ENCODE data around the gene ARHGEF37.

DNA sequence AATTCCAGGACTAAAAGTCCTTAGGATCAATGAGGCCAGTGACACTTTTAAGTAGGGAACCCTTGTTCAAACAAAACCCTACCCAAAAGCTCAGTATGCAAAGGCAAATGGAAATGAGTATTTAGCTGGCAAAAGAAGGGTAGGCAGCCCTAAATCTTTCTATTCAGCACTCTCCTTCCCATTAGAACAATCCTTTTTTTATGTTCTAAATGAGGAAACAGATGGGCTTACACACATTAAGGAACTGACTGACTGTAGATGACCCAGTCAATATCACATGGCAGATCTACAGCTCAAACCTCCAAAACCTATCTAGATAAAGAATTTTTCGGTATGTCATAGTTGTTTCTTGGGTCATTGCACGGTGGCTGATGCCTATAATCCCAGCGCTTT lies 37.3 kb upstream of the ARHGEF37 start:
- TF ChIP-seq, protein P1, sequence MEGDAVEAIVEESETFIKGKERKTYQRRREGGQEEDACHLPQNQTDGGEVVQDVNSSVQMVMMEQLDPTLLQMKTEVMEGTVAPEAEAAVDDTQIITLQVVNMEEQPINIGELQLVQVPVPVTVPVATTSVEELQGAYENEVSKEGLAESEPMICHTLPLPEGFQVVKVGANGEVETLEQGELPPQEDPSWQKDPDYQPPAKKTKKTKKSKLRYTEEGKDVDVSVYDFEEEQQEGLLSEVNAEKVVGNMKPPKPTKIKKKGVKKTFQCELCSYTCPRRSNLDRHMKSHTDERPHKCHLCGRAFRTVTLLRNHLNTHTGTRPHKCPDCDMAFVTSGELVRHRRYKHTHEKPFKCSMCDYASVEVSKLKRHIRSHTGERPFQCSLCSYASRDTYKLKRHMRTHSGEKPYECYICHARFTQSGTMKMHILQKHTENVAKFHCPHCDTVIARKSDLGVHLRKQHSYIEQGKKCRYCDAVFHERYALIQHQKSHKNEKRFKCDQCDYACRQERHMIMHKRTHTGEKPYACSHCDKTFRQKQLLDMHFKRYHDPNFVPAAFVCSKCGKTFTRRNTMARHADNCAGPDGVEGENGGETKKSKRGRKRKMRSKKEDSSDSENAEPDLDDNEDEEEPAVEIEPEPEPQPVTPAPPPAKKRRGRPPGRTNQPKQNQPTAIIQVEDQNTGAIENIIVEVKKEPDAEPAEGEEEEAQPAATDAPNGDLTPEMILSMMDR (conservative IDR thresholded peaks at IDR 0.05): no peak
- TF ChIP-seq ZFX (IDR thresholded peaks at IDR 0.05): no peak
